WTC11 (cell line): ENCODE measurements around the gene CPNE4. TPM values are rescaled to one million over a fixed set of nuclear protein-coding genes. Genes with fewer than 3 reads are reported as not detected.
A peak's percentile ranks its signal among the peaks of the same experiment; 100 is the strongest.

Experiments
- ATAC-seq: fragments of 200-7000 bp; cut with Tn5 transposase; 2 replicates; pipeline ENCODE4 v1.10.0; 2021; ENCODE audit warnings: mild to moderate bottlenecking, moderate library complexity
- CTCF ChIA-PET: fragments of 300-600 bp; sonication (Branson Sonifier 250); formaldehyde crosslinking; loops from one replicate; lab custom pipeline; 2021; ENCODE audit warnings: antibody characterized with exemption; lab: Charles Lee
- POLR2A ChIA-PET: fragments of 350-600 bp; sonication (Branson Sonifier 250); formaldehyde crosslinking; loops from one replicate; lab custom pipeline; 2021; ENCODE audit warnings: antibody characterized with exemption; lab: Charles Lee
- DNase-seq: peaks from one replicate; pipeline ENCODE4 v3.0.0; 2021; ENCODE audit warnings: low spot score
- H3K27ac Mint-ChIP-seq: 2 replicates; pipeline ENCODE4 v1.8.0; 2021; ENCODE audit warnings: mixed read lengths
- H3K27me3 Mint-ChIP-seq: 2 replicates; pipeline ENCODE4 v1.8.0; 2021; ENCODE audit warnings: low read depth, mild to moderate bottlenecking, moderate library complexity, mixed read lengths
- H3K36me3 Mint-ChIP-seq: 2 replicates; pipeline ENCODE4 v1.8.0; 2021; ENCODE audit warnings: mixed read lengths
- H3K4me1 Mint-ChIP-seq: 2 replicates; pipeline ENCODE4 v1.8.0; 2022; ENCODE audit warnings: mixed read lengths
- H3K4me3 Mint-ChIP-seq: 2 replicates; pipeline ENCODE4 v1.8.0; 2021; ENCODE audit warnings: mild to moderate bottlenecking, moderate library complexity, mixed read lengths
- H3K9me3 Mint-ChIP-seq: 2 replicates; pipeline ENCODE4 v1.8.0; 2021; ENCODE audit warnings: mixed read lengths
- ETV6 ChIP-seq: sonication (generic); formaldehyde crosslinking; IDR thresholded peaks from 2 replicates; pipeline ENCODE4 v1.8.1; 2022; ENCODE audit warnings: mild to moderate bottlenecking, missing genetic modification reagents
- FOXJ3 ChIP-seq: sonication (generic); formaldehyde crosslinking; IDR thresholded peaks from 2 replicates; pipeline ENCODE4 v1.9.0; 2021; ENCODE audit warnings: missing genetic modification reagents, mild to moderate bottlenecking, borderline replicate concordance
- FOXK1 ChIP-seq: sonication (generic); formaldehyde crosslinking; IDR thresholded peaks from 2 replicates; pipeline ENCODE4 v1.8.0; 2022; ENCODE audit warnings: mild to moderate bottlenecking, moderate library complexity, missing genetic modification reagents
- GRHL2 ChIP-seq: fragments of 250-450 bp; sonication (Bioruptor Pico); IDR thresholded peaks from 2 replicates; pipeline ENCODE4 v1.8.0; 2022; ENCODE audit warnings: mild to moderate bottlenecking, moderate library complexity; ENCODE audit not compliant: insufficient replicate concordance, severe bottlenecking
- MXD4 ChIP-seq: fragments of 250-450 bp; sonication (Bioruptor Pico); IDR thresholded peaks from 2 replicates; pipeline ENCODE4 v1.8.0; 2021; ENCODE audit warnings: mild to moderate bottlenecking, moderate library complexity, borderline replicate concordance
- NFATC4 ChIP-seq: fragments of 250-450 bp; sonication (Bioruptor Pico); IDR thresholded peaks from 2 replicates; pipeline ENCODE4 v1.9.0; 2021; ENCODE audit warnings: mild to moderate bottlenecking
- NR2C2 ChIP-seq: sonication (generic); formaldehyde crosslinking; IDR thresholded peaks from 2 replicates; pipeline ENCODE4 v1.8.0; 2022; ENCODE audit warnings: mild to moderate bottlenecking, missing genetic modification reagents
- PRRX2 ChIP-seq: fragments of 250-450 bp; sonication (Bioruptor Pico); IDR thresholded peaks from 2 replicates; pipeline ENCODE4 v1.8.0; 2021; ENCODE audit warnings: mild to moderate bottlenecking
- RORB ChIP-seq: fragments of 250-450 bp; sonication (Bioruptor Pico); IDR thresholded peaks from 2 replicates; pipeline ENCODE4 v1.9.0; 2021; ENCODE audit warnings: mild to moderate bottlenecking
- TEAD1 ChIP-seq: sonication (generic); formaldehyde crosslinking; IDR thresholded peaks from 2 replicates; pipeline ENCODE4 v1.8.0; 2022; ENCODE audit warnings: mild to moderate bottlenecking, missing genetic modification reagents
- ZNF219 ChIP-seq: sonication (generic); formaldehyde crosslinking; IDR thresholded peaks from 2 replicates; pipeline ENCODE4 v1.8.0; 2023; ENCODE audit warnings: missing genetic modification reagents, mild to moderate bottlenecking, borderline replicate concordance
- ZNF671 ChIP-seq: fragments of 250-450 bp; sonication (Bioruptor Pico); IDR thresholded peaks from 2 replicates; pipeline ENCODE4 v1.8.0; 2021; ENCODE audit warnings: mild to moderate bottlenecking
- total RNA-seq: library from RNA; stranded (reverse); gene quantifications from 3 replicates; pipeline ENCODE4 v1.2.3, GENCODE V29; 2021
- TF ChIP-seq, protein P1 (sequence below): sonication (generic); formaldehyde crosslinking; IDR thresholded peaks from 2 replicates; pipeline ENCODE4 v1.8.0; 2022; ENCODE audit warnings: missing genetic modification reagents
- TF ChIP-seq, protein P2 (sequence below): sonication (generic); formaldehyde crosslinking; IDR thresholded peaks from 2 replicates; pipeline ENCODE4 v1.8.1; 2023; ENCODE audit warnings: mild to moderate bottlenecking, missing genetic modification reagents
- TF ChIP-seq, protein P3 (sequence below): sonication (generic); formaldehyde crosslinking; IDR thresholded peaks from 2 replicates; pipeline ENCODE4 v1.8.0; 2023; ENCODE audit warnings: mild to moderate bottlenecking, missing genetic modification reagents
- TF ChIP-seq, protein P4 (sequence below): sonication (generic); formaldehyde crosslinking; IDR thresholded peaks from 2 replicates; pipeline ENCODE4 v1.8.1; 2022; ENCODE audit warnings: missing genetic modification reagents, borderline replicate concordance
- TF ChIP-seq, protein P5 (sequence below): sonication (generic); formaldehyde crosslinking; IDR thresholded peaks from 2 replicates; pipeline ENCODE4 v1.8.0; 2022; ENCODE audit warnings: mild to moderate bottlenecking, missing genetic modification reagents
- TF ChIP-seq, protein P6 (sequence below): fragments of 250-450 bp; sonication (Bioruptor Pico); IDR thresholded peaks from 2 replicates; pipeline ENCODE4 v2.1.2; 2022; ENCODE audit warnings: mild to moderate bottlenecking, moderate library complexity

CPNE4 gene
- total RNA-seq, 1 experiment from 2014 or later = 2.4 TPM

DNA sequence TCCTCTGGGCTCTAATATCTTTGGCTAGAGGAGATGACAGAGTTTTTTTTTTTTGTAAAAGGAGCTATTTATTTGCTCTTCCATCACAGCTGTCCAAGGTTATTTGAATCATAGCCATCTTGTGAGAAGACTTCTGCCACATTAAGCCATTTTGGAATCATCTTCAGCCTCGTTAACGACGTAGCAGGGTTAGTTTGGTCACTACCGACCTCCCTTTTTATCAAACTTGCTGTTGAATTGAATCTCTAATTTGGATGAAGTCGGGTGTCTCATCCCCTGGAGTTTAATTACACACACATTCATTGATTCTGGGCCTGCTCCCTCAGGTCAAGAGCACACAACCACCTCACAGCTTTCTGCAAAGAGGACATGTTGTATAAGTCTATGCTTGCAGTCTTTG is 238.7 kb downstream of the CPNE4 start:
- Mint-ChIP-seq H3K36me3 (no peaks in the 10 kb centered on the region), H3K27ac (0 out of 2 replicates have a peak overlapping the region, but pooled peaks have one; percentile 4), H3K27me3 (peaks cover 15% of the 10 kb centered on the region), H3K4me1 (peaks cover 38% of the 10 kb centered on the region), H3K9me3 (no peaks in the 10 kb centered on the region), H3K4me3 (no peak overlapping the region)
- ATAC-seq (no peak), DNase-seq (no peak)
- POLR2A ChIA-PET = no interaction called here
- CTCF ChIA-PET = interaction anchor here (0.8 to 5.4 kb wide), 16 partner anchors 20 to 414 kb away, joined by 3 to 57 read pairs (median 4); partner anchors contain the start of gene CPNE4
- no peak for TF ChIP-seq ETV6 (CRISPR knock-in tag)
- no peak for TF ChIP-seq FOXJ3
- TF ChIP-seq, protein P1, sequence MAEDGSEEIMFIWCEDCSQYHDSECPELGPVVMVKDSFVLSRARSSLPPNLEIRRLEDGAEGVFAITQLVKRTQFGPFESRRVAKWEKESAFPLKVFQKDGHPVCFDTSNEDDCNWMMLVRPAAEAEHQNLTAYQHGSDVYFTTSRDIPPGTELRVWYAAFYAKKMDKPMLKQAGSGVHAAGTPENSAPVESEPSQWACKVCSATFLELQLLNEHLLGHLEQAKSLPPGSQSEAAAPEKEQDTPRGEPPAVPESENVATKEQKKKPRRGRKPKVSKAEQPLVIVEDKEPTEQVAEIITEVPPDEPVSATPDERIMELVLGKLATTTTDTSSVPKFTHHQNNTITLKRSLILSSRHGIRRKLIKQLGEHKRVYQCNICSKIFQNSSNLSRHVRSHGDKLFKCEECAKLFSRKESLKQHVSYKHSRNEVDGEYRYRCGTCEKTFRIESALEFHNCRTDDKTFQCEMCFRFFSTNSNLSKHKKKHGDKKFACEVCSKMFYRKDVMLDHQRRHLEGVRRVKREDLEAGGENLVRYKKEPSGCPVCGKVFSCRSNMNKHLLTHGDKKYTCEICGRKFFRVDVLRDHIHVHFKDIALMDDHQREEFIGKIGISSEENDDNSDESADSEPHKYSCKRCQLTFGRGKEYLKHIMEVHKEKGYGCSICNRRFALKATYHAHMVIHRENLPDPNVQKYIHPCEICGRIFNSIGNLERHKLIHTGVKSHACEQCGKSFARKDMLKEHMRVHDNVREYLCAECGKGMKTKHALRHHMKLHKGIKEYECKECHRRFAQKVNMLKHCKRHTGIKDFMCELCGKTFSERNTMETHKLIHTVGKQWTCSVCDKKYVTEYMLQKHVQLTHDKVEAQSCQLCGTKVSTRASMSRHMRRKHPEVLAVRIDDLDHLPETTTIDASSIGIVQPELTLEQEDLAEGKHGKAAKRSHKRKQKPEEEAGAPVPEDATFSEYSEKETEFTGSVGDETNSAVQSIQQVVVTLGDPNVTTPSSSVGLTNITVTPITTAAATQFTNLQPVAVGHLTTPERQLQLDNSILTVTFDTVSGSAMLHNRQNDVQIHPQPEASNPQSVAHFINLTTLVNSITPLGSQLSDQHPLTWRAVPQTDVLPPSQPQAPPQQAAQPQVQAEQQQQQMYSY (CRISPR knock-in tag) = no peak
- TF ChIP-seq, protein P2, sequence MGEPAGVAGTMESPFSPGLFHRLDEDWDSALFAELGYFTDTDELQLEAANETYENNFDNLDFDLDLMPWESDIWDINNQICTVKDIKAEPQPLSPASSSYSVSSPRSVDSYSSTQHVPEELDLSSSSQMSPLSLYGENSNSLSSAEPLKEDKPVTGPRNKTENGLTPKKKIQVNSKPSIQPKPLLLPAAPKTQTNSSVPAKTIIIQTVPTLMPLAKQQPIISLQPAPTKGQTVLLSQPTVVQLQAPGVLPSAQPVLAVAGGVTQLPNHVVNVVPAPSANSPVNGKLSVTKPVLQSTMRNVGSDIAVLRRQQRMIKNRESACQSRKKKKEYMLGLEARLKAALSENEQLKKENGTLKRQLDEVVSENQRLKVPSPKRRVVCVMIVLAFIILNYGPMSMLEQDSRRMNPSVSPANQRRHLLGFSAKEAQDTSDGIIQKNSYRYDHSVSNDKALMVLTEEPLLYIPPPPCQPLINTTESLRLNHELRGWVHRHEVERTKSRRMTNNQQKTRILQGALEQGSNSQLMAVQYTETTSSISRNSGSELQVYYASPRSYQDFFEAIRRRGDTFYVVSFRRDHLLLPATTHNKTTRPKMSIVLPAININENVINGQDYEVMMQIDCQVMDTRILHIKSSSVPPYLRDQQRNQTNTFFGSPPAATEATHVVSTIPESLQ (CRISPR knock-in tag) = no peak
- TF ChIP-seq ZNF219 = no peak
- no peak for TF ChIP-seq NFATC4 (CRISPR knock-in tag)
- no peak for TF ChIP-seq NR2C2 (CRISPR knock-in tag)
- TF ChIP-seq RORB (CRISPR knock-in tag) = no peak

DNA sequence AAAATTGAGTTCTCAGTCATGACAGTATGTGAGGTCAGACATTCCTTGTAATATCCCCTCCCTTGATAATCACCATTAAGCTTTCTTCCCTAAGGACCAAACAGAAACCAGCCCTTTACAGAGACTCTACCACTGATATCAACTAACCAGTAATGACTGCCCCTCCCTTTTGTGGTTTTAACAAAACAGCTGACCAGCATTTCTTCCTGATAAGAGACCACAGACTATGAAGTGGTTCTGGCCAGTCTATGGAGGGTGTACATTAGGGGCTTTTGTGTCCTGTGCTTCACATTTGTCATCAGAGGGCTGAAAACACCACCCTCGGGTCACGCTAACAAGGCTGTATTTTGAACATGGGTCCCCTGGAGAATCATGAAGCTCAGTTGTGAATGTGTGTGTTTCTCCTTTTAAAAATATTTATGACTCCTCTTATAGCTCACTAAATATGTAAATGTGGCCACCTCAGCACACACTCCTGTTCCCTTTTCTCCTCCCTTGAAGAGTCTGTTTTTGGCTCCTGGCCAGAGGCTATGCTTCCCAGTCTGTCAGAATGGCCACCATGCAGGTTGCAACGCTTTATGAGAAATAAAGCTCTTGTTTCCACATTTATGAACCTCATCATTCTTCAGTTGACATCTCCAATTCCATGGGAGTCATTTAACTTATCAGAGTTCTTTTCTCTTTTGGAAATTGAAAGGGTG is 239.3 kb downstream of the CPNE4 start:
- Mint-ChIP-seq H3K9me3 (no peaks in the 10 kb centered on the region), H3K27ac (no peak overlapping the region), H3K4me3 (no peak overlapping the region), H3K4me1 (peaks cover 38% of the 10 kb centered on the region), H3K36me3 (no peaks in the 10 kb centered on the region), H3K27me3 (peaks cover 15% of the 10 kb centered on the region)
- ChIA-PET CTCF (interaction anchor here (0.8 to 5.4 kb wide), 18 partner anchors 21 to 415 kb away, joined by 3 to 57 read pairs (median 4); partner anchors contain the start of gene CPNE4), POLR2A (no interaction called here)
- no peak for ATAC-seq
- no peak for DNase-seq
- TF ChIP-seq, protein P3, sequence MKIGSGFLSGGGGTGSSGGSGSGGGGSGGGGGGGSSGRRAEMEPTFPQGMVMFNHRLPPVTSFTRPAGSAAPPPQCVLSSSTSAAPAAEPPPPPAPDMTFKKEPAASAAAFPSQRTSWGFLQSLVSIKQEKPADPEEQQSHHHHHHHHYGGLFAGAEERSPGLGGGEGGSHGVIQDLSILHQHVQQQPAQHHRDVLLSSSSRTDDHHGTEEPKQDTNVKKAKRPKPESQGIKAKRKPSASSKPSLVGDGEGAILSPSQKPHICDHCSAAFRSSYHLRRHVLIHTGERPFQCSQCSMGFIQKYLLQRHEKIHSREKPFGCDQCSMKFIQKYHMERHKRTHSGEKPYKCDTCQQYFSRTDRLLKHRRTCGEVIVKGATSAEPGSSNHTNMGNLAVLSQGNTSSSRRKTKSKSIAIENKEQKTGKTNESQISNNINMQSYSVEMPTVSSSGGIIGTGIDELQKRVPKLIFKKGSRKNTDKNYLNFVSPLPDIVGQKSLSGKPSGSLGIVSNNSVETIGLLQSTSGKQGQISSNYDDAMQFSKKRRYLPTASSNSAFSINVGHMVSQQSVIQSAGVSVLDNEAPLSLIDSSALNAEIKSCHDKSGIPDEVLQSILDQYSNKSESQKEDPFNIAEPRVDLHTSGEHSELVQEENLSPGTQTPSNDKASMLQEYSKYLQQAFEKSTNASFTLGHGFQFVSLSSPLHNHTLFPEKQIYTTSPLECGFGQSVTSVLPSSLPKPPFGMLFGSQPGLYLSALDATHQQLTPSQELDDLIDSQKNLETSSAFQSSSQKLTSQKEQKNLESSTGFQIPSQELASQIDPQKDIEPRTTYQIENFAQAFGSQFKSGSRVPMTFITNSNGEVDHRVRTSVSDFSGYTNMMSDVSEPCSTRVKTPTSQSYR = no peak
- TF ChIP-seq, protein P4, sequence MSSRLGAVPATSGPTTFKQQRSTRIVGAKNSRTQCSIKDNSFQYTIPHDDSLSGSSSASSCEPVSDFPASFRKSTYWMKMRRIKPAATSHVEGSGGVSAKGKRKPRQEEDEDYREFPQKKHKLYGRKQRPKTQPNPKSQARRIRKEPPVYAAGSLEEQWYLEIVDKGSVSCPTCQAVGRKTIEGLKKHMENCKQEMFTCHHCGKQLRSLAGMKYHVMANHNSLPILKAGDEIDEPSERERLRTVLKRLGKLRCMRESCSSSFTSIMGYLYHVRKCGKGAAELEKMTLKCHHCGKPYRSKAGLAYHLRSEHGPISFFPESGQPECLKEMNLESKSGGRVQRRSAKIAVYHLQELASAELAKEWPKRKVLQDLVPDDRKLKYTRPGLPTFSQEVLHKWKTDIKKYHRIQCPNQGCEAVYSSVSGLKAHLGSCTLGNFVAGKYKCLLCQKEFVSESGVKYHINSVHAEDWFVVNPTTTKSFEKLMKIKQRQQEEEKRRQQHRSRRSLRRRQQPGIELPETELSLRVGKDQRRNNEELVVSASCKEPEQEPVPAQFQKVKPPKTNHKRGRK (CRISPR knock-in tag) = no peak
- TF ChIP-seq, protein P5, sequence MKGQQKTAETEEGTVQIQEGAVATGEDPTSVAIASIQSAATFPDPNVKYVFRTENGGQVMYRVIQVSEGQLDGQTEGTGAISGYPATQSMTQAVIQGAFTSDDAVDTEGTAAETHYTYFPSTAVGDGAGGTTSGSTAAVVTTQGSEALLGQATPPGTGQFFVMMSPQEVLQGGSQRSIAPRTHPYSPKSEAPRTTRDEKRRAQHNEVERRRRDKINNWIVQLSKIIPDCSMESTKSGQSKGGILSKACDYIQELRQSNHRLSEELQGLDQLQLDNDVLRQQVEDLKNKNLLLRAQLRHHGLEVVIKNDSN = no peak
- TF ChIP-seq NFATC4 (CRISPR knock-in tag) = no peak
- TF ChIP-seq PRRX2 (CRISPR knock-in tag) = no peak
- TF ChIP-seq GRHL2 (CRISPR knock-in tag) = no peak
- no peak for TF ChIP-seq FOXK1 (CRISPR knock-in tag)
- TF ChIP-seq, protein P6, sequence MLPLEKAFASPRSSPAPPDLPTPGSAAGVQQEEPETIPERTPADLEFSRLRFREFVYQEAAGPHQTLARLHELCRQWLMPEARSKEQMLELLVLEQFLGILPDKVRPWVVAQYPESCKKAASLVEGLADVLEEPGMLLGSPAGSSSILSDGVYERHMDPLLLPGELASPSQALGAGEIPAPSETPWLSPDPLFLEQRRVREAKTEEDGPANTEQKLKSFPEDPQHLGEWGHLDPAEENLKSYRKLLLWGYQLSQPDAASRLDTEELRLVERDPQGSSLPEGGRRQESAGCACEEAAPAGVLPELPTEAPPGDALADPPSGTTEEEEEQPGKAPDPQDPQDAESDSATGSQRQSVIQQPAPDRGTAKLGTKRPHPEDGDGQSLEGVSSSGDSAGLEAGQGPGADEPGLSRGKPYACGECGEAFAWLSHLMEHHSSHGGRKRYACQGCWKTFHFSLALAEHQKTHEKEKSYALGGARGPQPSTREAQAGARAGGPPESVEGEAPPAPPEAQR (CRISPR knock-in tag) = no peak
- no peak for TF ChIP-seq MXD4
- TF ChIP-seq ZNF671 (CRISPR knock-in tag) = no peak
- TF ChIP-seq TEAD1 (CRISPR knock-in tag) = no peak
